Choroid plexus epithelial cell (primary cell): ENCODE results near the gene IGFBP5.

Source experiments
- DNase-seq: peaks from one replicate; pipeline ENCODE4 v3.0.0-alpha.2; 2010; ENCODE audit warnings: low read depth
- H3K4me3 ChIP-seq: 2 replicates; pipeline ENCODE4 v1.5.1; 2011; ENCODE audit warnings: low read depth, mild to moderate bottlenecking, control low read depth, low read length, moderate library complexity
- TF ChIP-seq, protein P1 (sequence below): conservative IDR thresholded peaks from 2 replicates; pipeline ENCODE4 v1.5.1; 2011; ENCODE audit warnings: low read depth, mild to moderate bottlenecking, control low read depth, inconsistent platforms, low read length, moderate library complexity

The IGFBP5 gene

DNA sequence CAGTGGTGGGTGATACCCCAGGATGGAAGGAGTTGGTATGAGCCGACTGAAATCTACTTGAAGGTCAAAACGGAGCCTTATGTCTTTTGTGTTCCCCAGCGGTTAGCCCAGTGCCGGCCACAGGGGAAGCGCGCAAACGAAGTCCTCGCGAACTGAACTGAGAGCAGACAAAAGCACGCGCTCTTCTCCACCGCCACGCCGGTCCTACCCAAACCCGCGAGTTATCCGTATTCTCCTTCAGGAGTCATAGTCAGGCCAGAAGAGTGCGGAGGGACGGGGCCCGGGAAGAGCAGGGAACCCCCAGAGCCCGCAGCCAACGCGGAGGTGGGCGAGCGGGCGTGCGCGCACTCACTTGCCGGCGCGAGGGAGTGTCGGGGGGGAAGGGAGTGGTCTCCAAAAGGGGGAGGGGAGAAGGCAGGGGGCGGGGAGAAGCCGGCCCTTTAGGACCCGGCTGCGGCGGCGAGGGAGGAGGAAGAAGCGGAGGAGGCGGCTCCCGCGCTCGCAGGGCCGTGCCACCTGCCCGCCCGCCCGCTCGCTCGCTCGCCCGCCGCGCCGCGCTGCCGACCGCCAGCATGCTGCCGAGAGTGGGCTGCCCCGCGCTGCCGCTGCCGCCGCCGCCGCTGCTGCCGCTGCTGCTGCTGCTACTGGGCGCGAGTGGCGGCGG is 62.3 kb downstream of the IGFBP5 start, which contains the start of gene IGFBP2:
Gene IGFBP2 (plus strand): TSS at position 469 of the 664 bp plus-strand sequence. CDS start 104 bp downstream, at position 573.
- TF ChIP-seq, protein P1, sequence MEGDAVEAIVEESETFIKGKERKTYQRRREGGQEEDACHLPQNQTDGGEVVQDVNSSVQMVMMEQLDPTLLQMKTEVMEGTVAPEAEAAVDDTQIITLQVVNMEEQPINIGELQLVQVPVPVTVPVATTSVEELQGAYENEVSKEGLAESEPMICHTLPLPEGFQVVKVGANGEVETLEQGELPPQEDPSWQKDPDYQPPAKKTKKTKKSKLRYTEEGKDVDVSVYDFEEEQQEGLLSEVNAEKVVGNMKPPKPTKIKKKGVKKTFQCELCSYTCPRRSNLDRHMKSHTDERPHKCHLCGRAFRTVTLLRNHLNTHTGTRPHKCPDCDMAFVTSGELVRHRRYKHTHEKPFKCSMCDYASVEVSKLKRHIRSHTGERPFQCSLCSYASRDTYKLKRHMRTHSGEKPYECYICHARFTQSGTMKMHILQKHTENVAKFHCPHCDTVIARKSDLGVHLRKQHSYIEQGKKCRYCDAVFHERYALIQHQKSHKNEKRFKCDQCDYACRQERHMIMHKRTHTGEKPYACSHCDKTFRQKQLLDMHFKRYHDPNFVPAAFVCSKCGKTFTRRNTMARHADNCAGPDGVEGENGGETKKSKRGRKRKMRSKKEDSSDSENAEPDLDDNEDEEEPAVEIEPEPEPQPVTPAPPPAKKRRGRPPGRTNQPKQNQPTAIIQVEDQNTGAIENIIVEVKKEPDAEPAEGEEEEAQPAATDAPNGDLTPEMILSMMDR, result no peak
- peak within 1 kb of the TSS; percentile 66 for H3K4me3 ChIP-seq

DNA sequence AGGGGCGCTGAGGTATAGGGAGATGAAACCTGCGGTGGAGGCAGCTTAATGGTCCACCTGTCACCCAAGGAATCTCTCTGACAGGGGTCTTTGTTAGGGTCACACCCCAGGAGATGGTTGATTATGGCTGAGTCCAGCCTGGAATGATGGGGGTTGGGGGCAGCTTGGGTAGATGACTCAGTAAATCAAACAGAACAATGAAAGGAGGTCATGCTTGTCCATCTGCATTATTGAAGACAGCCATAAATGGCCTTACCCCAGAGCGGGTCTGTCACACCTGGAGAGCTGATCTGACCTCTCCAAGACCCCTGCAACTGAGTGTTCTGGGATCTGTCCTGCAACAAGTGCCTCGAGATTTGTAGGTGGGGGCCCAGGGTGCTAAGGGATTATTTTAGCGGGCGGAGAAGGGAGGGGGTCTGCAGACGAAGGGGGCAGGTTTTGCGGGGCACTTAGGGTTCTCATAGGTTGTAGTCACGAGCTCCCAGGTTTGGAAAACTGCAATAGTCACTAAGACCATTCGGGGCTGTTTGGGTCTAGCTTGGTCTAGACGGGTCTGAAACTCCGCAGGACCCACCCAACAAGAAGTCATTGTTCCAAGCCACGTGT is 62.9 kb downstream of the IGFBP5 start:
- DNase-seq, result no peak
- peak overlapping the region; percentile 66 for H3K4me3 ChIP-seq
- TF ChIP-seq, protein P1, result no peak

More for the DNA sequence above, 62.3 kb downstream of the IGFBP5 start, which contains the start of gene IGFBP2:
- peak; percentile 65 for DNase-seq

DNA sequence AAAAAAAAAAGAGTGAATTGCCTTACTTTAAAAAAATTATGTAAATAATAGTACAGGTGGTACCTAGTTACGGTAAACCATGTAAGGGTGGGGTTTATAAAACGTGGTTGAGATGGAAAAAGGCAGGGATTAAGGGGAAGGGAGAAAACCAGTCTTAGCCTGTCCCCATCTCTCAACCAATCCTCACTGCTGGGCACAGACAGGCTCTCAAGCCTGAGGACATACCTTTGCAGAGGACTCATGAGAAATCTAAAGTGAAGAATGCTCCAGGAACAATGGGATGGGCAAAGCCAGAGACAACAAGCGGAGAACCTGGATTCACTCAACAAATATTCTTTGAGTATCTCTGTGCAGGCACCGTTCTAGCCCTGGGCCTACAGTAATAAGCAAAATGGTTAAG is 65.6 kb downstream of the IGFBP5 start:
- H3K4me3 ChIP-seq, result no peak overlapping the region
- TF ChIP-seq, protein P1, result no peak
- no peak for DNase-seq

DNA sequence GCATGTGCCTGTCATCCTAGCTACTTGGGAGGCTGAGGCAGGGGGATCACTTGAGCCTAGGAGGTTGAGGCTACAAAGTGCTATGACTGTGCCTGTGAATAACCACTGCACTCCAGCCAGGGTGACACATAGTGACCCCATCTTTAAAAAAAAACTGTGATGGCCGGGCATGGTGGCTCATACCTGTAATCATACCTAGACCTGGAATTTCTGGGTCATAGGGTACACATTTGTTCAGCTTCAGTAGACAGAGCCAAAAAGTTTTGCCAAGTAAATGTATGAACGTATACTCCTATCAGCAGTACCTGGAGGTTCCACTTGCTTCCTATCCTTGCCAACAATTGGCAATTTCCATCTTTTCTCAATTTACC is 68.5 kb downstream of the IGFBP5 start:
- TF ChIP-seq, protein P1, result no peak
- DNase-seq, result no peak
- H3K4me3 ChIP-seq, result no peak overlapping the region

DNA sequence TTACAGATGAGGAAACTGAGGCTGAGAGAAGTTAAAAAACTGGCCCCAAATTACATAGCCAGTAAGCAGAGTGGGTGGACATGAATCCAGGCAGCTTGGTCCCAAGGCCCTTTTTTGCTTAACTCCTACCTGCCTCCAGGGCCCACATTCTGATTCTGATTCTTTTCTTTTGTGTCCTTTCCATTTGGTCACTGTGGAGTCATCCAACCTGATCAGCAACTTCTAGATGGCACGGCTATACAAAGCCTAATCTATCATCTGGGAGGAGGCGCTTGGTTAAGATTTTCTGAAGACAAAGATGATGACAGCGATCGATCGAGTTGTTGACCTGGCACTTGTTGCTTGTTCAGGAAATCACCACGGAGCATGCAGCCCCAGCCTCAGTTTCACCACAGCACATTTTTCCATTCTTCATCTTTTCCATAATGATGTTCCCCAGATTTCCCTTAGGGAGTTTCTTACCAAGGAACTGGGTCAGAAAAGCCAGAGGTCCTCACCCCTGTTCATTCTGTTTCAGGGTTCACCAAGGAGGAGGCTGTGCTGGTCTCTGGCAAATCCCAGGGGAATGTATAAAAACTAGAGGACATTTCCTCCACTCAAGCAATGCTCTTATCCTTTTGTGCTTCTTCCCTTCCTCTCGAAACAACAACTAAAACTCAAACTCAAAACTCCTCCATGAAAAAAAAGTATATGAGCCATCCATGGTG is 69.0 kb downstream of the IGFBP5 start:
- no peak for DNase-seq
- TF ChIP-seq, protein P1, result no peak
- H3K4me3 ChIP-seq, result no peak overlapping the region

DNA sequence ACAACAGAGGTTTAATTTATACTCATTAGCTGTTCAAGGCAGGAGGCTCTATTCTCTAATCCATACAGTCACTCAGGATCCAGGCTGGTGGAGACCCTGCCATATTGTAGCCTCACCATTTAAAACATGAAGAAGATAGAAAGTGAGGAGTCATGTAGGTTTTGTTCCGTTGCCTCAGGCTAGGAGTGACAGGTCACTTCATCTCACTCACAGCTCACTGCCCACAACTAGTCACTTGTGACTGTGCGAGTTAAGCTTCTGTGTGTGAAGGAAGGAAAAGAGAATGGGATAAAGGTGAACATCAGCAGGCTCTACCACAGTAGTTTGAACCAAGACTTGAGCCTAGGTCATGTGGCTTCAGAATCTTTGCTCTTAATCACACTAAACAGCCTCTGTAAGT is 71.1 kb downstream of the IGFBP5 start:
- TF ChIP-seq, protein P1, result no peak

More for the DNA sequence above, 71.1 kb downstream of the IGFBP5 start:
- DNase-seq, result no peak
- no peak overlapping the region for H3K4me3 ChIP-seq
